Liver (tissue), 9 donors: ENCODE measurements around the gene KCNG1. TPM values are rescaled to one million over a fixed set of nuclear protein-coding genes. Genes with fewer than 3 reads are reported as not detected.

Experiments used
- DNase-seq: peaks from one replicate; pipeline ENCODE4 v3.0.0-alpha.2; 2017; ENCODE audit warnings: low spot score
- H3K27ac ChIP-seq, 2 donors: one replicate each; pipeline ENCODE4 v1.7.0; 2013; ENCODE audit warnings: inconsistent platforms in 2 of 2, low read length in 2 of 2, control low read depth in 1 of 2, low read depth in 1 of 2, mild to moderate bottlenecking in 1 of 2
- H3K27me3 ChIP-seq, 4 donors: one replicate each; pipeline versions ENCODE4 v1.6.1 to v1.7.0; 2013; ENCODE audit warnings: low read length in 3 of 4, inconsistent platforms in 1 of 4, mild to moderate bottlenecking in 1 of 4, moderate library complexity in 1 of 4; ENCODE audit not compliant: control insufficient read depth in 4 of 4, insufficient read depth in 4 of 4
- H3K36me3 ChIP-seq, 4 donors: one replicate each; pipeline versions ENCODE4 v1.6.1 to v1.7.0; 2013; ENCODE audit warnings: low read length in 3 of 4, mild to moderate bottlenecking in 3 of 4, low read depth in 1 of 4, moderate library complexity in 1 of 4; ENCODE audit not compliant: control insufficient read depth in 4 of 4, insufficient read depth in 3 of 4
- H3K4me1 ChIP-seq, 4 donors: one replicate each; pipeline versions ENCODE4 v1.6.1 to v1.7.0; 2013; ENCODE audit warnings: low read length in 3 of 4, mild to moderate bottlenecking in 3 of 4, moderate library complexity in 1 of 4; ENCODE audit not compliant: control insufficient read depth in 4 of 4, insufficient read depth in 4 of 4
- H3K4me3 ChIP-seq, 3 donors: one replicate each; pipeline versions ENCODE4 v1.6.1 to v1.7.0; 2013; ENCODE audit warnings: low read length in 3 of 3, control low read depth in 1 of 3, low read depth in 1 of 3, mild to moderate bottlenecking in 1 of 3
- H3K9ac ChIP-seq, 2 donors: one replicate each; pipeline ENCODE4 v1.7.0; 2013; ENCODE audit warnings: low read length in 2 of 2, mild to moderate bottlenecking in 2 of 2, moderate library complexity in 2 of 2, control low read depth in 1 of 2, low read depth in 1 of 2
- H3K9me3 ChIP-seq, 4 donors: one replicate each; pipeline versions ENCODE4 v1.6.1 to v1.7.0; 2013; ENCODE audit warnings: low read length in 3 of 4; ENCODE audit not compliant: control insufficient read depth in 4 of 4
- FOXA2 ChIP-seq: IDR thresholded peaks from 2 replicates; pipeline ENCODE4 v1.6.1; 2016; ENCODE audit warnings: antibody characterized with exemption
- GABPA ChIP-seq, 2 donors: IDR thresholded peaks in 1 of 2; conservative IDR thresholded peaks in 1 of 2; 2 replicates each; pipeline ENCODE4 v1.6.1; 2016; ENCODE audit warnings: antibody characterized with exemption in 2 of 2, mild to moderate bottlenecking in 1 of 2, moderate library complexity in 1 of 2
- HNF4A ChIP-seq, 2 donors: conservative IDR thresholded peaks; 2 replicates each; pipeline ENCODE4 v1.6.1; 2016; ENCODE audit warnings: antibody characterized with exemption in 2 of 2, mild to moderate bottlenecking in 2 of 2
- JUND ChIP-seq, 2 donors: IDR thresholded peaks; 2 replicates each; pipeline ENCODE4 v1.6.1; 2016; ENCODE audit warnings: antibody characterized with exemption in 2 of 2
- REST ChIP-seq: IDR thresholded peaks from 2 replicates; pipeline ENCODE4 v1.6.1; 2016; ENCODE audit warnings: antibody characterized with exemption, mild to moderate bottlenecking
- RXRA ChIP-seq, 2 donors: IDR thresholded peaks; 2 replicates each; pipeline ENCODE4 v1.6.1; 2017 to 2018; ENCODE audit warnings: antibody characterized with exemption in 2 of 2, mild to moderate bottlenecking in 1 of 2
- SP1 ChIP-seq: IDR thresholded peaks from 2 replicates; pipeline ENCODE4 v1.6.1; 2018; ENCODE audit warnings: antibody characterized with exemption, mild to moderate bottlenecking
- YY1 ChIP-seq: IDR thresholded peaks from 2 replicates; pipeline ENCODE4 v1.6.1; 2016; ENCODE audit warnings: antibody characterized with exemption, mild to moderate bottlenecking
- WGBS: extraction: QIAGEN DNeasy Blood & Tissue Kit; methylation state at CpG from one replicate; pipeline ENCODE4 v1.1.7; 2013; 5-methylcytosine and 5-hydroxymethylcytosine counted together
- polyA plus RNA-seq, 2 donors: library from polyadenylated mRNA; stranded (reverse) in 1 of 2; unstranded in 1 of 2; fragments of 200-250 nt in 1 of 2; fragments of >200 nt in 1 of 2; fragmentation: Nextera tagmentation in 1 of 2; extraction: Ambion mirVana in 1 of 2; gene quantifications; one replicate each; pipeline versions ENCODE4 v1.2.1 to v1.2.3, GENCODE V29; 2013 to 2015
- total RNA-seq, 2 donors: library from RNA; depleted of rRNA; stranded (reverse); fragments of >200 nt; gene quantifications; one replicate each; pipeline ENCODE4 v1.2.3, GENCODE V29; 2014
- TF ChIP-seq, protein P1 (sequence below): fragments of 150-350 bp; IDR thresholded peaks from 2 replicates; pipeline ENCODE4 v1.5.1; 2017; ENCODE audit warnings: improper control_type of control experiment, low read depth, low read length; ENCODE audit not compliant: missing input control
- TF ChIP-seq, protein P2 (sequence below): IDR thresholded peaks from 2 replicates; pipeline ENCODE4 v1.6.1; 2016; ENCODE audit warnings: antibody characterized with exemption
- donor health status: healthy.
- donor health status: healthy.
- donor health status: healthy.
- donor health status: healthy.
- donor health status: healthy.

The KCNG1 gene
- total and polyA plus RNA-seq, 4 donors, result 0.08 to 0.24 (median 0.14) TPM; not detected in 1

DNA sequence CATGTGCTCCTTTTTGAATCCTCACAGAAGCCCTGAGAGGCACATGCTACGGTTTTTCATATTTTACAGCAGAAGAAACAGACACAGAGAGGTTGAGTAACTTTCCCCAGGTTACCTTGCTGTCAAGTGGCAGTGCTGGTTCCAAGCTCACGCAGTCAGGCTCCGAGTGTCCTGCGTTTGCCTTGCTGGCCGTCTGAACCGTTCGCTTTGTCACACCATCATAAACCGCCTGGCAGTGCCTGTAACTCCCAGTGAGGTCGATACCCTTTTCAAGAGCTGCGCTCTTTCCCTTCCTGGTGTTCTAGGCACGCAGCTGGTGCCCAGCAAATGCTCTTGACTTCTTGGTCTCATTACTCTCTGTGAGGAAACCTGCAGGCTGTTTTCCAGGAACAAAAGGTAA is 31.3 kb upstream of the KCNG1 start (continued):
- TF ChIP-seq REST (no peak), FOXA2 (no peak), RXRA (IDR thresholded peaks at IDR 0.05) (no peak)

GRCh38 chr20:51050531-51051075 is 27.7 kb upstream of the KCNG1 start:
- 53% methylated on average over 8 of the region's 8 CpGs for WGBS
- TF ChIP-seq, protein P1, sequence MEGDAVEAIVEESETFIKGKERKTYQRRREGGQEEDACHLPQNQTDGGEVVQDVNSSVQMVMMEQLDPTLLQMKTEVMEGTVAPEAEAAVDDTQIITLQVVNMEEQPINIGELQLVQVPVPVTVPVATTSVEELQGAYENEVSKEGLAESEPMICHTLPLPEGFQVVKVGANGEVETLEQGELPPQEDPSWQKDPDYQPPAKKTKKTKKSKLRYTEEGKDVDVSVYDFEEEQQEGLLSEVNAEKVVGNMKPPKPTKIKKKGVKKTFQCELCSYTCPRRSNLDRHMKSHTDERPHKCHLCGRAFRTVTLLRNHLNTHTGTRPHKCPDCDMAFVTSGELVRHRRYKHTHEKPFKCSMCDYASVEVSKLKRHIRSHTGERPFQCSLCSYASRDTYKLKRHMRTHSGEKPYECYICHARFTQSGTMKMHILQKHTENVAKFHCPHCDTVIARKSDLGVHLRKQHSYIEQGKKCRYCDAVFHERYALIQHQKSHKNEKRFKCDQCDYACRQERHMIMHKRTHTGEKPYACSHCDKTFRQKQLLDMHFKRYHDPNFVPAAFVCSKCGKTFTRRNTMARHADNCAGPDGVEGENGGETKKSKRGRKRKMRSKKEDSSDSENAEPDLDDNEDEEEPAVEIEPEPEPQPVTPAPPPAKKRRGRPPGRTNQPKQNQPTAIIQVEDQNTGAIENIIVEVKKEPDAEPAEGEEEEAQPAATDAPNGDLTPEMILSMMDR, result no peak
- TF ChIP-seq HNF4A (conservative IDR thresholded peaks at IDR 0.05) (no peak), REST (no peak), GABPA (IDR thresholded peaks at IDR 0.05 in 1 of 2, conservative IDR thresholded peaks at IDR 0.05 in 1 of 2) (no peak), JUND (IDR thresholded peaks at IDR 0.05) (no peak), SP1 (no peak), FOXA2 (no peak), YY1 (no peak)
- TF ChIP-seq, protein P2, sequence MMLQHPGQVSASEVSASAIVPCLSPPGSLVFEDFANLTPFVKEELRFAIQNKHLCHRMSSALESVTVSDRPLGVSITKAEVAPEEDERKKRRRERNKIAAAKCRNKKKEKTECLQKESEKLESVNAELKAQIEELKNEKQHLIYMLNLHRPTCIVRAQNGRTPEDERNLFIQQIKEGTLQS, result no peak
- no peak for DNase-seq
- Histone ChIP-seq H3K36me3 (no peaks in the 10 kb centered on the region), H3K27ac (no peak overlapping the region), H3K4me1 (no peaks in the 10 kb centered on the region), H3K27me3 (peaks cover 0 to 4% (median 1%) of the 10 kb centered on the region in 4 donors), H3K9ac (no peak overlapping the region), H3K4me3 (no peak overlapping the region), H3K9me3 (peaks cover 3 to 7% (median 5%) of the 10 kb centered on the region in 4 donors)
